Subcutaneous adipose tissue (tissue), 4 donors: Measurements from ENCODE around the gene NAA16. TPM values are rescaled to one million over a fixed set of nuclear protein-coding genes. Genes with fewer than 3 reads are reported as not detected.

Experiments
- total RNA-seq, 4 donors: library from RNA; depleted of rRNA; stranded (reverse); fragments of >200 nt; gene quantifications; one replicate each; pipeline ENCODE4 v1.1.0, GENCODE V29; 2016
- TF ChIP-seq, protein P1 (sequence below): fragments of 450-650 bp; IDR thresholded peaks from one replicate; pipeline ENCODE4 v1.5.1; 2016; ENCODE audit warnings: low read depth, mild to moderate bottlenecking, control low read depth, antibody characterized with exemption, moderate library complexity

Gene NAA16
- total RNA-seq, 4 donors from 2014 or later, result 15.0 to 26.1 (median 18.5) TPM

DNA sequence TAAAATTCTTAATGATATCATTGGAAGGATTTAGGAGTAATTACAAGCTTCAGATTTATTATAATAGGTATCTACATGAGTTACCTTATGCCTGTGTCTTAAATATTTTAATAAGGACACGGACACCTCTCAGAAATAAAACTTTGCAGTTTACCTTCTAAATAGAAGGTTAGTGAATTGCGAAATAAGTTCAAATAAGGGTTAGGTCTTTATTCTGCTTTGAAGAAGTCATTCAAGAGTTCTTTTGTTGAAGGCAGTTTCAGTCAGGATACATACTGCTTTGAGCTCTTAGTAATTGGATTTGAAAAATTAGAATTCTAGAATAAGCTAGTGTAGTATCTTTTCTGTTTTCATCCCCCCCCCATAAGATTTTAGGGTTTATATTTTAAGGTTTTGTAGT, 53.0 kb downstream of the NAA16 start:
- TF ChIP-seq, protein P1, sequence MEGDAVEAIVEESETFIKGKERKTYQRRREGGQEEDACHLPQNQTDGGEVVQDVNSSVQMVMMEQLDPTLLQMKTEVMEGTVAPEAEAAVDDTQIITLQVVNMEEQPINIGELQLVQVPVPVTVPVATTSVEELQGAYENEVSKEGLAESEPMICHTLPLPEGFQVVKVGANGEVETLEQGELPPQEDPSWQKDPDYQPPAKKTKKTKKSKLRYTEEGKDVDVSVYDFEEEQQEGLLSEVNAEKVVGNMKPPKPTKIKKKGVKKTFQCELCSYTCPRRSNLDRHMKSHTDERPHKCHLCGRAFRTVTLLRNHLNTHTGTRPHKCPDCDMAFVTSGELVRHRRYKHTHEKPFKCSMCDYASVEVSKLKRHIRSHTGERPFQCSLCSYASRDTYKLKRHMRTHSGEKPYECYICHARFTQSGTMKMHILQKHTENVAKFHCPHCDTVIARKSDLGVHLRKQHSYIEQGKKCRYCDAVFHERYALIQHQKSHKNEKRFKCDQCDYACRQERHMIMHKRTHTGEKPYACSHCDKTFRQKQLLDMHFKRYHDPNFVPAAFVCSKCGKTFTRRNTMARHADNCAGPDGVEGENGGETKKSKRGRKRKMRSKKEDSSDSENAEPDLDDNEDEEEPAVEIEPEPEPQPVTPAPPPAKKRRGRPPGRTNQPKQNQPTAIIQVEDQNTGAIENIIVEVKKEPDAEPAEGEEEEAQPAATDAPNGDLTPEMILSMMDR, result no peak

DNA sequence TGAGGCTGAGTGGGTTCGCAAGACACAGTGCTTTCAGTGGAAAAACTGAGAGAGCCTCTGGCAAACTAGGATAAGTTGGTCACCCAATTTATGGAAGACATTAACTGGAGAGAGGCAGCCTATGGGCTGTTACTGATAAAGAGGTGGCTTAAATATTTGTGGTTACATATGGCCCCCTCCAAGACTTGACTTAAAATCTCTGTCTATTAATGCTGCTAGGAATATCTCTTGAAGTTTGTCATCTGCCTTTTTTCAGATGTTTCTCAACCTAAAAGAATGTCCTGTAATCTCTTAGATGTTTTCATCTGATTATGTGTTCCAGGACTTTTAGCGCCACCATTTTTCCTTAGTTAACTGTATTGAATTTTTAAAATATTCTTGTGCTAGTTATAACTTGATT, 54.6 kb downstream of the NAA16 start:
- TF ChIP-seq, protein P1, result no peak

DNA sequence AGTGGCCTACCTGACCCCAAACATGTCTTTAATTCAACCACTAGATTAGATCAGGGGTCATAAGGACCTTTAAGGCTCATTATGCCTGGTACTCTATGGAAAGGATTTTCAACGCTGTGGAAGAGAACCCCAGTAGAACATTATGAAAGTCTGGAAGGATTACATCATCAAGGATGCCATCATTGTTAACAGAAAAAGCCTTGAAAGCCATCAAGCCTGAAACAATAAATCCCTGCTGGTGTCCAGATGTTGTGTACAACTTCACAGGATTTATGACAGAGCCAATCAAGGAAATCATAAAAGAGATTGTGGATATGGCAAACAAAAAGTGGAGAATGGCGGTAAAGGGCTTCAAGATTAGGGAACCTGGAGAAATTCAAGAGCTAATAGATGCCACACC, 59.7 kb downstream of the NAA16 start:
- TF ChIP-seq, protein P1, result no peak

DNA sequence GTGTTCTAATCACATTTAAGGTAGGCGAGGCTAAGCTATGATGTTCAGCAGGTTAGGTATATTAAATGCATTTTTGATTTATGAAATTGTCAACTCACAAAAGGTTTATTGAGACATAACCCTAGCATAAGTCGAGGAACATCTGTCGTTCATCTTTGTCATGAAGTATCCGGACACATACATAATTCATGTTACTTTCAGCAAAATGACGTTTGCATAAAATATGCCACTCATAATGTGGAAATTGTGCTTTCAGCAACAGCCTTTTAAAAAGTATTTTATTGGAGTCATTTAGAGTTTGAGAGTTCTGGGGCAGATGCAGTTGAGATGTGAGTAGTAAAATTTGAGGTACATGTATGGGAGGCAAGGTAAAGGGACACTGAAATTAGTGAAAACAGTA, 66.4 kb downstream of the NAA16 start:
- TF ChIP-seq, protein P1, result no peak

DNA sequence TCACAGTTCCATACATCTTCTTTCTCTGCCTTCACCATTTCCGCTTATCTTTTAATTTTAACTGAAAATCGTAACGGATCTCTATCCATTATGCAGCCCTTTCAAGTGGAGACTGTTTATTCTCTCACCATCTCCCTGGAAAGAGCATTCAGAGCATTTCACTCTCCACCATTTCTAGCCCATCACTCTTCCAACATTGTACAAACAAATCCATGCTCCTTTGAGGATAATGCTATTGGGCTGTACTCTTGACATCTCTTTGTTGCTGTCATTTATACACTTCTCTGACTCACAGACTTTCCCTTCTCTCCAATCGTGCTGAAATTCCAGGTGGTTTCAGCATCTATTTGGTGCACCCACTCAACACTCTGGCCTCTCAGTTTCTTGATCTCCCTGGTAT, 71.4 kb downstream of the NAA16 start:
- TF ChIP-seq, protein P1, result no peak

DNA sequence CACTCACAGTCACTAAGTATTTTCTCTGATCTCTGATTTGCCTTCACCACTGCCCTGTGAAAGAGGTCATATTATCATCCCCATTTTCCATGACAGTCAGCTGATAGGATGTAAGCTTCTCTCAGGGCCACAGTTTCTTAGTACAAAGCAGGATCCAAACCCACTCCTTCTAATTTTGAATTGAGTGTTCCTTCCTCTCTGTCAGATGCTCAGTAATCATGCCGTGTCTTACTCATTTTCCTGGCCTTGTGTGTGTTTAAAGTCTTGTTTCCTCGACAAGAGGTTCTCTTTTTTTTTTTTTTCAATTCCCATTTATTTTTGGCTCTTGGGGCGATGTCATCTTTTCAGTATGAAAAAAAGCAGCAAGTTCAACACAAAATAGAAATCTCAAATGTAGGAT, 72.3 kb downstream of the NAA16 start:
- TF ChIP-seq, protein P1, result no peak

DNA sequence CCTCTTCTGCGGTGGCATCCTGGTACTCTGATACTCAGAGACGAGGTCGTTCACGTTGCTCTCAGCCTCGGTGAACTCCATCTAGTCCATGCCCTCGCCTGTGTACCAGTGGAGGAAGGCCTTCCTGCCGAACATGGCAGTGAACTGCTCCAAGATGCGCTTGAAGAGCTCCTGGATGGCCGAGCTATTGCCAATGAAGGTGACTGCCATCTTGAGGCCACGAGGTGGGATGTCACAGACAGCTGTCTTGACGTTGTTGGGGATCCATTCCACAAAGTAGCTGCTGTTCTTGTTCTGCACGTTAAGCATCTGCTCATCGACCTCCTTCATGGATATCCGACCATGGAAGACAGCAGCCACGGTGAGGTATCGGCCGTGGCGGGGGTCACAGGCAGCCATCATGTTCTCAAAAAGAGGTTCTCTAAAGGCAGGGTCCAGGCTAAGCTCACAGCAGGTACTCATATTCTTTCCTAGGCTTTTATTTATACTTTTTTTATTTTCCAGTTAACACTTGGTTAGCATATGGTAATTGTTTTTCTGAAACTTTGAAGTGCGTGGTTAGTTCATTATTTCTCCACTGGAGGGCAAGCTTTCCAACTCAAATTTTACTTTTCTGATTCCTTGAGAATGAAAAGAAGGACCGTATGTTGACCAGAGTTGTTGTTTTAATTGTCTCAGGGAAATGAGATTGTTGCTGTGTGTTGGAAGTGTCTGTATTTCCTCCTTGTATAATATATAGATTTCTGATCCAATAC, 73.9 kb downstream of the NAA16 start:
- TF ChIP-seq, protein P1, result no peak
